GM12878 (cell line): Measurements from ENCODE around the gene ZNF473. TPM values are rescaled to one million over a fixed set of nuclear protein-coding genes. Genes with fewer than 3 reads are reported as not detected.

Experiments
- ATAC-seq: fragments of 200-7000 bp; cut with Tn5 transposase; 3 replicates; pipeline ENCODE4 v1.9.1; 2020; ENCODE audit warnings: mild to moderate bottlenecking, moderate library complexity
- BruUV-seq: library from RNA; stranded (reverse); fragments of 400-500 nt; replicated peaks from 2 replicates; lab custom pipeline; 2021; lab: Mats Ljungman, UMichigan
- CTCF ChIA-PET: fragments of 300-600 bp; sonication (Branson Sonifier 250); formaldehyde crosslinking; extraction: SDS; loops from one replicate; lab custom pipeline; 2021; ENCODE audit warnings: inconsistent platforms; lab: Yijun Ruan, JAX
- POLR2A ChIA-PET: fragments of 350-600 bp; formaldehyde crosslinking; extraction: SDS; loops from one replicate; lab custom pipeline; 2021; ENCODE audit warnings: inconsistent platforms; lab: Charles Lee
- RAD21 ChIA-PET: fragments of 300-600 bp; sonication (Branson Sonifier 250); formaldehyde crosslinking; loops from one replicate; lab custom pipeline; 2023; ENCODE audit warnings: antibody characterized with exemption; ENCODE audit not compliant: unreplicated experiment; lab: Charles Lee
- SMC1A ChIA-PET: fragments of 300-600 bp; sonication (Branson Sonifier 250); formaldehyde crosslinking; loops from one replicate; lab custom pipeline; 2023; ENCODE audit not compliant: unreplicated experiment, uncharacterized antibody; lab: Charles Lee
- DNase-seq: peaks from one replicate; pipeline ENCODE4 v3.0.0-alpha.2; 2011; ENCODE audit warnings: low read depth, low spot score
- FAIRE-seq: peaks from 3 replicates; lab custom pipeline; 2011; peaks lifted over from hg19 to GRCh38; lab: Jason Lieb, UNC
- H2AFZ ChIP-seq: 2 replicates; pipeline ENCODE4 v1.6.0; 2011; ENCODE audit warnings: low read depth, low read length, control low read depth; ENCODE audit not compliant: control insufficient read depth
- H3K27ac ChIP-seq: 2 replicates; pipeline ENCODE4 v1.5.1; 2011; ENCODE audit warnings: control low read depth; ENCODE audit not compliant: control insufficient read depth, insufficient read depth
- H3K27me3 ChIP-seq, 2 experiments: replicated peaks in 1 of 2; 2 replicates each; pipeline versions ENCODE4 v1.6.0 to v1.6.1; 2011; ENCODE audit warnings: low read length in 1 of 2; ENCODE audit not compliant: control insufficient read depth in 2 of 2, insufficient read depth in 2 of 2
- H3K36me3 ChIP-seq, 2 experiments: 2 replicates each; pipeline ENCODE4 v1.5.1; 2011; ENCODE audit warnings: low read length in 1 of 2; ENCODE audit not compliant: control insufficient read depth in 2 of 2, insufficient read depth in 2 of 2
- H3K4me1 ChIP-seq: 2 replicates; pipeline ENCODE4 v1.6.1; 2011; ENCODE audit warnings: mild to moderate bottlenecking, low read length, moderate library complexity, mixed read lengths; ENCODE audit not compliant: control insufficient read depth, insufficient read depth
- H3K4me2 ChIP-seq: 2 replicates; pipeline ENCODE4 v1.6.0; 2011; ENCODE audit warnings: control low read depth; ENCODE audit not compliant: control insufficient read depth, insufficient read depth
- H3K4me3 ChIP-seq: fragments of 200-600 bp; sonication (generic); 2 replicates; pipeline ENCODE4 v1.5.1; 2016
- H3K79me2 ChIP-seq: 2 replicates; pipeline ENCODE4 v1.6.0; 2011; ENCODE audit warnings: low read length; ENCODE audit not compliant: control insufficient read depth, insufficient read depth
- H3K9ac ChIP-seq: 2 replicates; pipeline ENCODE4 v1.8.0; 2011; ENCODE audit warnings: low read length, control low read depth, mixed read lengths; ENCODE audit not compliant: control insufficient read depth, insufficient read depth
- H3K9me3 ChIP-seq: replicated peaks from 3 replicates; pipeline ENCODE4 v1.5.1; 2011; ENCODE audit warnings: mild to moderate bottlenecking, low read length; ENCODE audit not compliant: control insufficient read depth, insufficient read depth
- H4K20me1 ChIP-seq: 2 replicates; pipeline ENCODE4 v1.6.0; 2011; ENCODE audit not compliant: control insufficient read depth, insufficient read depth
- BCL11A ChIP-seq: IDR thresholded peaks from 2 replicates; pipeline ENCODE4 v1.6.1; 2011; ENCODE audit warnings: low read depth, low read length
- E2F8 ChIP-seq: fragments of 450-650 bp; IDR thresholded peaks from 2 replicates; pipeline ENCODE4 v1.6.1; 2018; ENCODE audit warnings: mild to moderate bottlenecking, low read depth, moderate library complexity; ENCODE audit not compliant: partially characterized antibody
- POLR2AphosphoS2 ChIP-seq: IDR thresholded peaks from 2 replicates; pipeline ENCODE4 v1.6.1; 2011; ENCODE audit warnings: low read depth, mild to moderate bottlenecking, low read length, improper control_type of control experiment, moderate library complexity
- RAD21 ChIP-seq: IDR thresholded peaks from 2 replicates; pipeline ENCODE4 v1.6.1; 2011; ENCODE audit warnings: mild to moderate bottlenecking, low read depth, low read length, moderate library complexity; ENCODE audit not compliant: insufficient read depth
- SMAD1 ChIP-seq: fragments of 450-650 bp; IDR thresholded peaks from 2 replicates; pipeline ENCODE4 v1.6.1; 2018; ENCODE audit warnings: mild to moderate bottlenecking, low read depth; ENCODE audit not compliant: partially characterized antibody
- YBX1 ChIP-seq: fragments of 450-650 bp; IDR thresholded peaks from 2 replicates; pipeline ENCODE4 v1.6.1; 2016; ENCODE audit warnings: antibody characterized with exemption
- ZSCAN29 ChIP-seq: fragments of 450-650 bp; IDR thresholded peaks from 2 replicates; pipeline ENCODE4 v1.6.1; 2017; ENCODE audit warnings: mild to moderate bottlenecking, moderate library complexity
- WGBS: methylation state at CpG from one replicate; pipeline ENCODE4 v1.1.6; 2016; ENCODE audit warnings: low lambda C conversion rate; ENCODE audit not compliant: insufficient replicate concordance, insufficient coverage; ENCODE audit errors: missing lambda C conversion rate; 5-methylcytosine and 5-hydroxymethylcytosine counted together
- in situ Hi-C: fragments of 300-500 bp; cut with MboI; formaldehyde crosslinking; loops from 9 replicates; pipeline ENCODE4 v1.14.3; 2018; ENCODE audit warnings: mixed read lengths
- intact Hi-C: fragments of 100-400 bp; cut with micrococcal nuclease; formaldehyde crosslinking; loops from one replicate; pipeline ENCODE4 v1.14.2; 2022; ENCODE audit not compliant: unreplicated experiment
- polyA plus RNA-seq, 11 experiments: library from polyadenylated mRNA; depleted of rRNA in 4 of 11; unstranded in 6 of 11; stranded (reverse) in 5 of 11; fragments of >200 nt; fragmentation: Nextera tagmentation in 4 of 11; fragmentation: Illumina TruSeq in 1 of 11; extraction: Ambion mirVana in 4 of 11; extraction: Trizol in 1 of 11; gene quantifications; 1 replicate in 1 of 11; 2 replicates in 10 of 11; pipeline versions ENCODE4 v1.2.1 to v1.2.3, GENCODE V29; 2011 to 2016; ENCODE audit warnings: inconsistent platforms in 2 of 11, missing spikeins in 2 of 11, low read depth in 1 of 11
- total RNA-seq, 4 experiments: library from RNA; depleted of rRNA in 3 of 4; stranded (reverse); fragments of >200 nt in 3 of 4; fragmentation: Illumina TruSeq in 1 of 4; extraction: Trizol in 1 of 4; gene quantifications; 2 replicates each; pipeline versions ENCODE4 v1.2.1 to v1.2.3, GENCODE V29; 2013 to 2021

Gene ZNF473
- total and polyA plus RNA-seq, 10 of the 15 experiments (the other 5 are each of a cell fraction or from before 2014, with no cell fraction given) = 2.3 to 14.9 (median 6.3) TPM

- ChIA-PET SMC1A (no interaction called here), CTCF (interaction anchor here (1.2 kb wide), 1 partner anchor 9 kb away, joined by 4 read pairs; no protein-coding TSS in a partner anchor)
- H3K4me3 ChIP-seq = no peak overlapping the region
- H3K4me1 ChIP-seq = peaks cover 16% of the 10 kb centered on the region
- no peak overlapping the region for H3K9ac ChIP-seq
- BruUV-seq = no TSS peak
- peaks cover 20 to 22% of the 10 kb centered on the region in 2 experiments; a peak in 3 of 4 replicates for H3K36me3 ChIP-seq
- H4K20me1 ChIP-seq = no peaks in the 10 kb centered on the region
- no peak for ATAC-seq
- intact Hi-C loops = no loop called here
- no peaks in the 10 kb centered on the region for H3K9me3 ChIP-seq
- TF ChIP-seq BCL11A (no peak), ZSCAN29 (no peak), RAD21 (no peak), POLR2AphosphoS2 (no peak), SMAD1 (no peak), E2F8 (no peak), YBX1 (no peak)
- TF ChIP-seq, all 136 proteins: peak for 0
- ChIA-PET POLR2A (no interaction called here), RAD21 (no interaction called here)
- Histone ChIP-seq H3K4me2 (no peak overlapping the region), H3K27me3 (no peaks in the 10 kb centered on the region), H3K27ac (no peak overlapping the region), H2AFZ (no peak overlapping the region), H3K79me2 (no peaks in the 10 kb centered on the region; the same call in 1 of the 2 replicates)
- 93% methylated on average over 8 of the region's 8 CpGs for WGBS
- in situ Hi-C loops = no loop called here
- DNase-seq (no peak), FAIRE-seq (no peak)
Observed at GRCh38 chr19:50001775-50002174, 24.0 kb upstream of the ZNF473 start.
